ENCODE data around the gene FKBP11. TPM values are rescaled to one million over a fixed set of nuclear protein-coding genes. Genes with fewer than 3 reads are reported as not detected.
A peak's percentile ranks its signal among the peaks of the same experiment; 100 is the strongest.
"Not testable (repeated sequence)": the region's sequence is repeated elsewhere in the genome, so short reads cannot be mapped to it uniquely, and the experiment has no call there.

FKBP11 gene
- total RNA-seq, 1 donor from 2014 or later: 19.5 TPM

GRCh38 chr12:48917857-48918537 is 7.3 kb downstream of the FKBP11 start:
- Histone ChIP-seq H3K9me3 (no peaks in the 10 kb centered on the region), H3K4me3 (peak overlapping the region; percentile 13), H3K27me3 (no peaks in the 10 kb centered on the region), H3K36me3 (peaks cover 16% of the 10 kb centered on the region), H3K27ac (no peak overlapping the region), H3K4me1 (no peaks in the 10 kb centered on the region)
- intact Hi-C loops (cut with DNase I): no loop called here
- TF ChIP-seq CTCF (IDR thresholded peaks at IDR 0.05): no peak
- DNase-seq (no peak), ATAC-seq (peak; percentile 57)

GRCh38 chr12:48910196-48910595 is 15.1 kb downstream of the FKBP11 start:
- no peak overlapping the region for H3K27ac ChIP-seq
- no peaks in the 10 kb centered on the region for H3K9me3 ChIP-seq
- H3K36me3 ChIP-seq: no peaks in the 10 kb centered on the region
- no peaks in the 10 kb centered on the region for H3K4me1 ChIP-seq
- no peak for TF ChIP-seq CTCF (IDR thresholded peaks at IDR 0.05)
- ATAC-seq: no peak
- no peak overlapping the region for H3K4me3 ChIP-seq
- intact Hi-C loops (cut with DNase I): no loop called here
- no peak for DNase-seq
- H3K27me3 ChIP-seq: no peaks in the 10 kb centered on the region

- H3K4me1 ChIP-seq; ATAC-seq; H3K27ac ChIP-seq; H3K4me3 ChIP-seq; H3K27me3 ChIP-seq; intact Hi-C loops (cut with DNase I); DNase-seq; H3K36me3 ChIP-seq; H3K9me3 ChIP-seq: not testable (repeated sequence)
Measured at GRCh38 chr12:48909698-48910097, 15.6 kb downstream of the FKBP11 start.

GRCh38 chr12:48907245-48907644 is 18.0 kb downstream of the FKBP11 start:
- DNase-seq: no peak
- Histone ChIP-seq H3K9me3 (no peaks in the 10 kb centered on the region), H3K36me3 (no peaks in the 10 kb centered on the region), H3K27me3 (no peaks in the 10 kb centered on the region), H3K4me3 (no peak overlapping the region), H3K27ac (no peak overlapping the region), H3K4me1 (no peaks in the 10 kb centered on the region)
- intact Hi-C loops (cut with DNase I): no loop called here
- no peak for ATAC-seq
- no peak for TF ChIP-seq CTCF (IDR thresholded peaks at IDR 0.05)

- no peaks in the 10 kb centered on the region for H3K4me1 ChIP-seq
- intact Hi-C loops (cut with DNase I): no loop called here
- H3K36me3 ChIP-seq: no peaks in the 10 kb centered on the region
- no peaks in the 10 kb centered on the region for H3K9me3 ChIP-seq
- DNase-seq: peak; percentile 76
- peak overlapping the region; percentile 46 for H3K4me3 ChIP-seq
- H3K27ac ChIP-seq: no peak overlapping the region
- peak; percentile 94 for ATAC-seq
- H3K27me3 ChIP-seq: no peaks in the 10 kb centered on the region
- TF ChIP-seq CTCF (IDR thresholded peaks at IDR 0.05): peak; percentile 68
Measured at GRCh38 chr12:48903982-48904411, 21.3 kb downstream of the FKBP11 start.

- Histone ChIP-seq H3K4me3 (peak overlapping the region; percentile 46), H3K27me3 (no peaks in the 10 kb centered on the region), H3K36me3 (no peaks in the 10 kb centered on the region), H3K27ac (no peak overlapping the region), H3K9me3 (no peaks in the 10 kb centered on the region), H3K4me1 (no peaks in the 10 kb centered on the region)
- ATAC-seq (no peak), DNase-seq (peak; percentile 67)
- no peak for TF ChIP-seq CTCF (IDR thresholded peaks at IDR 0.05)
- intact Hi-C loops (cut with DNase I): no loop called here
Measured at GRCh38 chr12:48903363-48903981, 21.8 kb downstream of the FKBP11 start.

All from upper lobe of right lung (tissue), 1 donor.